Colonic mucosa (tissue), 4 donors: ENCODE data around the gene RFPL4A. TPM values are rescaled to one million over a fixed set of nuclear protein-coding genes. Genes with fewer than 3 reads are reported as not detected.
"Not testable (repeated sequence)": the region's sequence is repeated elsewhere in the genome, so short reads cannot be mapped to it uniquely, and the experiment has no call there.

Experiments used
- DNase-seq: peaks from one replicate; pipeline ENCODE4 v3.0.0-alpha.2; 2020
- H3K27ac ChIP-seq: fragments of 200-600 bp; one replicate; pipeline ENCODE4 v1.8.0; 2021
- H3K27me3 ChIP-seq: fragments of 200-600 bp; one replicate; pipeline ENCODE4 v1.8.0; 2021
- H3K36me3 ChIP-seq: fragments of 200-600 bp; one replicate; pipeline ENCODE4 v1.8.0; 2021
- H3K4me1 ChIP-seq: fragments of 200-600 bp; one replicate; pipeline ENCODE4 v1.8.0; 2021; ENCODE audit warnings: mild to moderate bottlenecking
- H3K4me3 ChIP-seq: fragments of 200-600 bp; one replicate; pipeline ENCODE4 v1.8.0; 2021
- H3K9ac ChIP-seq, 2 donors: one replicate each; pipeline ENCODE4 v1.7.0; 2013; ENCODE audit warnings: control low read depth in 2 of 2, low read depth in 2 of 2, low read length in 2 of 2
- H3K9me3 ChIP-seq: fragments of 200-600 bp; one replicate; pipeline ENCODE4 v1.8.0; 2021
- CTCF ChIP-seq: fragments of 200-600 bp; IDR thresholded peaks from one replicate; pipeline ENCODE4 v1.8.0; 2022; ENCODE audit warnings: antibody characterized with exemption, mild to moderate bottlenecking
- intact Hi-C: fragments of 100-400 bp; cut with DNase I; formaldehyde crosslinking; loops from one replicate; pipeline ENCODE4 v1.14.1; 2022
- total RNA-seq, 2 donors: library from RNA; stranded (reverse); fragmentation: NEBNext Ultra II Directional in 1 of 2; extraction: Animal tissue kit (Norgen Biotek cat#: 25700) in 1 of 2; gene quantifications; one replicate each; pipeline ENCODE4 v1.2.1, GENCODE V29; 2021
- donor health status: healthy.
- donor health status: DM: no; HTN: no; CAD: no.
- donor health status: DM: no; HTN: no; CAD: no.

RFPL4A gene
- not detected for total RNA-seq

DNA sequence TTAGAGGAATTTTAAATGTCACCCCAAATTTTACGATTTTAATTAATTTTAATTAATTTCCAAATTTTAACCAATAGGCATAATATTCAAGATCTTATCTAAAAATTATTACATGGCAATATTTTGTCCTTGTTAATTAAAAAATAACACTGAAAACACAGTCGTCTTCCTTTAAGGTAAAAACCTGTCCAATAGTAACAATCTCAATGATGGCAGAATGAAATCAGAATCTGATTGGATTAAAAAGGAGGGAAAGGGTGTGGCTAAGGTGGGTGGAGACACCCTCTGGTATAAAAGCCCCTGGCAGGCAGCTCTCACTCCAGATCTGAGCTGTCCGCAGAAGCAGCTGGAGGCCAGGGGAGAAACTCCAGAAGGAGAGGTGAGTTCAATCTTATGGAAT is at the start of gene RFPL4A:
TSS of gene RFPL4A (plus strand) at position 301 of the 400 bp plus-strand sequence. CDS start 2,704 bp downstream, outside the sequence.
- H3K4me1 ChIP-seq, H3K27ac ChIP-seq, H3K4me3 ChIP-seq, H3K36me3 ChIP-seq, DNase-seq, H3K9ac ChIP-seq, H3K9me3 ChIP-seq, H3K27me3 ChIP-seq, intact Hi-C loops: not testable (repeated sequence)

DNA sequence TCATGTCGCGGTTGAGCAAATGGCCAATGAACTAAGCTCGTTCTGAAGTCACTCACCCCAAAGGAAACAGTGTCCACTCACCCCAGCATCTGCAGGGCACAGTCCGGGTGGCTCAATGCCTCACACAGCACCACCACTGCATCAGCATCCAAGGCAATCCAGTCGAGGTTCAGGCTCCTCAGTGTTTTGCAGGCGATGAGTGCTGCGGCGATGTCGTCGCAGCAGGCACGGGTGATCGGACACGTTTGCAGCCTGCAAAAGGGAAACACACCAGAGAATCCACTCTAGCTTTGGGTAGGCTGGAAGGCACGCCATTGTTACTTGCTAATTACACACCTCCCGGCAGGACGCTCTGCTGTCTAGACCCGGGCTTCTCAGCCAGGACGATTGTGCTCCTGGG is 47.2 kb upstream of the RFPL4A start:
- Histone ChIP-seq H3K27ac (no peak overlapping the region), H3K36me3 (no peaks in the 10 kb centered on the region), H3K4me1 (no peaks in the 10 kb centered on the region), H3K9me3 (no peaks in the 10 kb centered on the region), H3K4me3 (no peak overlapping the region), H3K27me3 (no peaks in the 10 kb centered on the region), H3K9ac (no peak overlapping the region)
- no peak for DNase-seq
- no peak for TF ChIP-seq CTCF
- intact Hi-C loops: no loop called here

DNA sequence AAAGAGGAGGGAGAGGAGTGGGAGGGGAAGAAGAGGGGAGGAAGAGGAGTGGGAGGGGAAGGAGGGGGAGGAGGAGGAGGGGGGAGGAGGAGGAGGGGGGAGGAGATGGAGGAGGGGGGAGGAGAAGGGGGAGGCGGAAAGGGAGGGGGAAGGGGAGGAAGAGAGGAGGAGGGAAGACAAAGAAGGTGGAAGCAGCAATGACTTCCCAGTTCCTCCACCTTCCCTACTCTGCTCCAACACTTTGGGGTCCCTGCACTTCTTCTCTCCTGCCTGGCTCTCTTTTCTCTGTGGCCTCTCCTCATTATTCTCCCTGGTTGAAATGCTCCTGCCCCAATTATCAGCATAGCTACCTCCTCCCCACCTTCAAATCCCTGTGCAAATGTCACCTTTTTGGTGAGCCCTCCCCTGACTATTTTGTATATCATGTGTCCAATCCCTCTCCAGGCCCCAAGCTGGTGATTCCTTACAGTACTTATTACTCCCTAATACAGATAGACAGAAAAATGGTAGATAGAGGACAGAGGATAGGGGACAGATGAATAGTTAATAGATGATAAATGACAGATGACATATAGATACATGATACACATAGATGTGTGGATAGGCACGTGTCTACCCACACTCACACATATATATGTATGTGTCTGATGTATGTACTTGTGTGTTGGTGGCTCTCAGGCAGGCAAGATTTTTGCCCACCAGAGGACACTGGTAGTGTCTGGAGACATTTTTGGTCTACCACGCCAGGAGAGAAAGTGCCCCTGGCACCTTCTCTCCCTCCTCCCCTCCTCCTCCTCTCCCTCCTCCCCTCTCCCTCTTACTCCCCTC is 45.9 kb upstream of the RFPL4A start:
- Histone ChIP-seq H3K27me3 (no peaks in the 10 kb centered on the region), H3K36me3 (no peaks in the 10 kb centered on the region), H3K9me3 (no peaks in the 10 kb centered on the region), H3K4me3 (no peak overlapping the region), H3K4me1 (no peaks in the 10 kb centered on the region), H3K9ac (no peak overlapping the region), H3K27ac (no peak overlapping the region)
- DNase-seq: no peak
- no peak for TF ChIP-seq CTCF
- intact Hi-C loops: no loop called here

- H3K4me1 ChIP-seq: no peaks in the 10 kb centered on the region
These were observed 42.4 kb upstream of the RFPL4A start for GRCh38 chr19:55716531-55716930.

GRCh38 chr19:55717251-55717650 is 41.6 kb upstream of the RFPL4A start:
- H3K4me1 ChIP-seq: no peaks in the 10 kb centered on the region
- no peak for TF ChIP-seq CTCF
- H3K4me3 ChIP-seq: no peak overlapping the region
- H3K9me3 ChIP-seq: no peaks in the 10 kb centered on the region
- intact Hi-C loops: no loop called here
- H3K36me3 ChIP-seq: no peaks in the 10 kb centered on the region
- no peak overlapping the region for H3K9ac ChIP-seq
- no peak for DNase-seq
- H3K27me3 ChIP-seq: no peaks in the 10 kb centered on the region
- H3K27ac ChIP-seq: no peak overlapping the region

More at GRCh38 chr19:55716531-55716930, 42.4 kb upstream of the RFPL4A start:
- no peak overlapping the region for H3K27ac ChIP-seq
- no peak overlapping the region for H3K4me3 ChIP-seq
- no peaks in the 10 kb centered on the region for H3K9me3 ChIP-seq
- no peak for TF ChIP-seq CTCF
- H3K27me3 ChIP-seq: no peaks in the 10 kb centered on the region
- H3K36me3 ChIP-seq: no peaks in the 10 kb centered on the region
- intact Hi-C loops: no loop called here
- DNase-seq: no peak
- no peak overlapping the region for H3K9ac ChIP-seq

GRCh38 chr19:55717879-55718711 is 40.8 kb upstream of the RFPL4A start:
- H3K27me3 ChIP-seq, DNase-seq, H3K4me1 ChIP-seq, H3K36me3 ChIP-seq, intact Hi-C loops, H3K9ac ChIP-seq, H3K4me3 ChIP-seq, H3K27ac ChIP-seq, H3K9me3 ChIP-seq: not testable (repeated sequence)
